ENCODE results near the gene DMD.

The DMD gene

GRCh38 chrX:31320740-31321139 lies 1890.6 kb downstream of the DMD start:
- Histone ChIP-seq H3K4me3 (ENCODE audit: low read depth, low read length) (no peak overlapping the region), H3K27me3 (ENCODE audit: insufficient read depth, low read length) (no peaks in the 10 kb centered on the region), H3K4me1 (ENCODE audit: control insufficient read depth, insufficient read depth, low read length, unreplicated experiment) (peaks cover 8% of the 10 kb centered on the region), H2AFZ (ENCODE audit: low read length, unreplicated experiment) (no peak overlapping the region), H3K36me3 (ENCODE audit: insufficient read depth, low read length) (no peaks in the 10 kb centered on the region), H3K27ac (ENCODE audit: low read depth, low read length) (no peak overlapping the region), H3K79me2 (ENCODE audit: control insufficient read depth, insufficient read depth, low read length, unreplicated experiment) (no peaks in the 10 kb centered on the region)

- Histone ChIP-seq H3K4me1 (ENCODE audit: control insufficient read depth, insufficient read depth, low read length, unreplicated experiment) (peaks cover 19% of the 10 kb centered on the region), H3K36me3 (ENCODE audit: insufficient read depth, low read length) (no peaks in the 10 kb centered on the region), H2AFZ (ENCODE audit: low read length, unreplicated experiment) (no peak overlapping the region), H3K79me2 (ENCODE audit: control insufficient read depth, insufficient read depth, low read length, unreplicated experiment) (no peaks in the 10 kb centered on the region), H3K27ac (ENCODE audit: low read depth, low read length) (no peak overlapping the region), H3K4me3 (ENCODE audit: low read depth, low read length) (no peak overlapping the region), H3K27me3 (ENCODE audit: insufficient read depth, low read length) (no peaks in the 10 kb centered on the region)
Observed at GRCh38 chrX:31319586-31319985, 1891.8 kb downstream of the DMD start.

GRCh38 chrX:31318866-31319265 lies 1892.5 kb downstream of the DMD start:
- H3K79me2 ChIP-seq (ENCODE audit: control insufficient read depth, insufficient read depth, low read length, unreplicated experiment), result no peaks in the 10 kb centered on the region
- peaks cover 25% of the 10 kb centered on the region for H3K4me1 ChIP-seq (ENCODE audit: control insufficient read depth, insufficient read depth, low read length, unreplicated experiment)
- H3K27ac ChIP-seq (ENCODE audit: low read depth, low read length), result no peak overlapping the region
- no peaks in the 10 kb centered on the region for H3K36me3 ChIP-seq (ENCODE audit: insufficient read depth, low read length)
- no peaks in the 10 kb centered on the region for H3K27me3 ChIP-seq (ENCODE audit: insufficient read depth, low read length)
- H3K4me3 ChIP-seq (ENCODE audit: low read depth, low read length), result no peak overlapping the region
- peak overlapping the region; percentile 14 for H2AFZ ChIP-seq (ENCODE audit: low read length, unreplicated experiment)

GRCh38 chrX:31316340-31316991 lies 1894.9 kb downstream of the DMD start:
- no peaks in the 10 kb centered on the region for H3K79me2 ChIP-seq (ENCODE audit: control insufficient read depth, insufficient read depth, low read length, unreplicated experiment)
- H3K27me3 ChIP-seq (ENCODE audit: insufficient read depth, low read length), result no peaks in the 10 kb centered on the region
- peaks cover 25% of the 10 kb centered on the region for H3K4me1 ChIP-seq (ENCODE audit: control insufficient read depth, insufficient read depth, low read length, unreplicated experiment)
- no peak overlapping the region for H3K4me3 ChIP-seq (ENCODE audit: low read depth, low read length)
- H3K36me3 ChIP-seq (ENCODE audit: insufficient read depth, low read length), result no peaks in the 10 kb centered on the region
- H2AFZ ChIP-seq (ENCODE audit: low read length, unreplicated experiment), result no peak overlapping the region
- H3K27ac ChIP-seq (ENCODE audit: low read depth, low read length), result no peak overlapping the region

- peak overlapping the region; percentile 55 for H3K27ac ChIP-seq (ENCODE audit: low read depth, low read length)
Observed at GRCh38 chrX:31314921-31315320, 1896.4 kb downstream of the DMD start.

GRCh38 chrX:31307952-31308351 lies 1903.4 kb downstream of the DMD start:
- no peak overlapping the region for H2AFZ ChIP-seq (ENCODE audit: low read length, unreplicated experiment)
- H3K4me1 ChIP-seq (ENCODE audit: control insufficient read depth, insufficient read depth, low read length, unreplicated experiment), result peaks cover 3% of the 10 kb centered on the region
- no peaks in the 10 kb centered on the region for H3K27me3 ChIP-seq (ENCODE audit: insufficient read depth, low read length)
- no peaks in the 10 kb centered on the region for H3K79me2 ChIP-seq (ENCODE audit: control insufficient read depth, insufficient read depth, low read length, unreplicated experiment)
- H3K36me3 ChIP-seq (ENCODE audit: insufficient read depth, low read length), result no peaks in the 10 kb centered on the region
- H3K4me3 ChIP-seq (ENCODE audit: low read depth, low read length), result no peak overlapping the region
- no peak overlapping the region for H3K27ac ChIP-seq (ENCODE audit: low read depth, low read length)

More at GRCh38 chrX:31314921-31315320, 1896.4 kb downstream of the DMD start:
- peak overlapping the region; percentile 61 for H3K4me3 ChIP-seq (ENCODE audit: low read depth, low read length)
- H3K4me1 ChIP-seq (ENCODE audit: control insufficient read depth, insufficient read depth, low read length, unreplicated experiment), result peaks cover 25% of the 10 kb centered on the region
- H3K79me2 ChIP-seq (ENCODE audit: control insufficient read depth, insufficient read depth, low read length, unreplicated experiment), result no peaks in the 10 kb centered on the region
- H3K36me3 ChIP-seq (ENCODE audit: insufficient read depth, low read length), result no peaks in the 10 kb centered on the region
- H2AFZ ChIP-seq (ENCODE audit: low read length, unreplicated experiment), result peak overlapping the region; percentile 89
- H3K27me3 ChIP-seq (ENCODE audit: insufficient read depth, low read length), result no peaks in the 10 kb centered on the region

- Histone ChIP-seq H3K4me3 (ENCODE audit: low read depth, low read length) (no peak overlapping the region), H3K36me3 (ENCODE audit: insufficient read depth, low read length) (no peaks in the 10 kb centered on the region), H3K27me3 (ENCODE audit: insufficient read depth, low read length) (no peaks in the 10 kb centered on the region), H3K27ac (ENCODE audit: low read depth, low read length) (no peak overlapping the region), H3K4me1 (ENCODE audit: control insufficient read depth, insufficient read depth, low read length, unreplicated experiment) (no peaks in the 10 kb centered on the region), H2AFZ (ENCODE audit: low read length, unreplicated experiment) (no peak overlapping the region), H3K79me2 (ENCODE audit: control insufficient read depth, insufficient read depth, low read length, unreplicated experiment) (no peaks in the 10 kb centered on the region)
Observed at GRCh38 chrX:31302573-31303075, 1908.7 kb downstream of the DMD start.

GRCh38 chrX:31301941-31302340 lies 1909.4 kb downstream of the DMD start:
- no peaks in the 10 kb centered on the region for H3K79me2 ChIP-seq (ENCODE audit: control insufficient read depth, insufficient read depth, low read length, unreplicated experiment)
- H3K27me3 ChIP-seq (ENCODE audit: insufficient read depth, low read length), result no peaks in the 10 kb centered on the region
- no peaks in the 10 kb centered on the region for H3K36me3 ChIP-seq (ENCODE audit: insufficient read depth, low read length)
- H3K27ac ChIP-seq (ENCODE audit: low read depth, low read length), result no peak overlapping the region
- H3K4me1 ChIP-seq (ENCODE audit: control insufficient read depth, insufficient read depth, low read length, unreplicated experiment), result no peaks in the 10 kb centered on the region
- no peak overlapping the region for H3K4me3 ChIP-seq (ENCODE audit: low read depth, low read length)
- H2AFZ ChIP-seq (ENCODE audit: low read length, unreplicated experiment), result no peak overlapping the region

- Histone ChIP-seq H3K27me3 (ENCODE audit: insufficient read depth, low read length) (no peaks in the 10 kb centered on the region), H3K4me1 (ENCODE audit: control insufficient read depth, insufficient read depth, low read length, unreplicated experiment) (no peaks in the 10 kb centered on the region), H3K27ac (ENCODE audit: low read depth, low read length) (no peak overlapping the region), H3K79me2 (ENCODE audit: control insufficient read depth, insufficient read depth, low read length, unreplicated experiment) (no peaks in the 10 kb centered on the region), H2AFZ (ENCODE audit: low read length, unreplicated experiment) (no peak overlapping the region), H3K4me3 (ENCODE audit: low read depth, low read length) (no peak overlapping the region), H3K36me3 (ENCODE audit: insufficient read depth, low read length) (no peaks in the 10 kb centered on the region)
Observed at GRCh38 chrX:31301203-31301602, 1910.1 kb downstream of the DMD start.

- Histone ChIP-seq H3K4me3 (ENCODE audit: low read depth, low read length) (no peak overlapping the region), H3K27me3 (ENCODE audit: insufficient read depth, low read length) (no peaks in the 10 kb centered on the region), H2AFZ (ENCODE audit: low read length, unreplicated experiment) (no peak overlapping the region), H3K4me1 (ENCODE audit: control insufficient read depth, insufficient read depth, low read length, unreplicated experiment) (no peaks in the 10 kb centered on the region), H3K36me3 (ENCODE audit: insufficient read depth, low read length) (no peaks in the 10 kb centered on the region), H3K79me2 (ENCODE audit: control insufficient read depth, insufficient read depth, low read length, unreplicated experiment) (no peaks in the 10 kb centered on the region), H3K27ac (ENCODE audit: low read depth, low read length) (no peak overlapping the region)
Observed at GRCh38 chrX:31298916-31299315, 1912.4 kb downstream of the DMD start.

GRCh38 chrX:31297881-31298280 lies 1913.5 kb downstream of the DMD start:
- Histone ChIP-seq H3K36me3 (ENCODE audit: insufficient read depth, low read length) (no peaks in the 10 kb centered on the region), H3K4me3 (ENCODE audit: low read depth, low read length) (no peak overlapping the region), H3K27ac (ENCODE audit: low read depth, low read length) (no peak overlapping the region), H3K27me3 (ENCODE audit: insufficient read depth, low read length) (no peaks in the 10 kb centered on the region), H2AFZ (ENCODE audit: low read length, unreplicated experiment) (no peak overlapping the region), H3K4me1 (ENCODE audit: control insufficient read depth, insufficient read depth, low read length, unreplicated experiment) (no peaks in the 10 kb centered on the region), H3K79me2 (ENCODE audit: control insufficient read depth, insufficient read depth, low read length, unreplicated experiment) (no peaks in the 10 kb centered on the region)
